GM18868 (cell line): ENCODE measurements around the gene CPSF3.

Experiments
- ATAC-seq: cut with Tn5 transposase; IDR thresholded peaks from one replicate; pipeline ENCODE4 v1.9.1; 2021; ENCODE audit warnings: mild to moderate bottlenecking, moderate library complexity; ENCODE audit not compliant: unreplicated experiment

Gene CPSF3

DNA sequence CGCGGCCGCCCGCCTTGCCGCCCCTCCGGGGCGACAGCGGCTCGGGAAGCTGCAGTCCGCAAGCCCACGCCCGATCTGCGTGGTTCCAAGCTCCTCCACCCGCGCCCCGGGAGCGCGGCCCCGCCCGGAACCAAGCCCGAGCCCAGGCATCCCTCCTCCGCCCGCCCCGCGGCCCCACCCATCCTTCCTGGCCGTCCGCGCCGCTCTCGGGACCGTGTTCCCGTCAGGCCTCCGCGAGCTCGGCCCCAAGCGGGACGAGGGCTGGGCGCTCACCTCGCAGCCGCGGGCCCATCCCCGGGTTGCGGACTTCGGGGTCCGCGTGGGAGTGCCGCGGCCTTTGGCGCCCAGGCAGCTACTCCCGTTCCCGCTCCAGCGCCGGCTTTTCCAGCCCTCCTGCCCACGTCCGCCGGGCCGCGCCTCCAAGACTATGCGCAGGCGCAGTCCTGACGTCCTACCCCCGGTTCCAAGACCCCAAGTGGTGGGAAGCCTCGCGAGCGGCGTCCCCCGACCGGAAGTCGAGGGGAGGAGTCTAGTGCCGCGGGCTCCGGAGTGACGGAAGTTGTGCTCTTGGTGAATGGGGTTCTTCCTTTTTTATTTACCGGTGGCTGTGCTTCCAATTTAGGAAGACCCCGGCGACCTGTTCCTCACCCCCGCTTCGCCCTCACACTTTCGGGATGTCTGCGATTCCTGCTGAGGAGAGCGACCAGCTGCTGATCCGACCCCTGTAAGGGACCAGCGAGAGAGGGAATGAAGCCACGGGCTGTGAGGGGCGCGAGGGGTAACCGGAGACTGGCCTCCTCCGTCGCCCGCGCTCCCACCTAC is at the start of gene CPSF3, which contains the start of gene ITGB1BP1:
TSS of gene CPSF3 (plus strand) at position 555 of the 822 bp plus-strand sequence. CDS start at position 675, 120 bp downstream.
TSS of gene ITGB1BP1 (minus strand) at position 429 of the 822 bp plus-strand sequence. CDS start 4,831 bp downstream, outside the sequence.
- ATAC-seq, result peak; percentile 87

DNA sequence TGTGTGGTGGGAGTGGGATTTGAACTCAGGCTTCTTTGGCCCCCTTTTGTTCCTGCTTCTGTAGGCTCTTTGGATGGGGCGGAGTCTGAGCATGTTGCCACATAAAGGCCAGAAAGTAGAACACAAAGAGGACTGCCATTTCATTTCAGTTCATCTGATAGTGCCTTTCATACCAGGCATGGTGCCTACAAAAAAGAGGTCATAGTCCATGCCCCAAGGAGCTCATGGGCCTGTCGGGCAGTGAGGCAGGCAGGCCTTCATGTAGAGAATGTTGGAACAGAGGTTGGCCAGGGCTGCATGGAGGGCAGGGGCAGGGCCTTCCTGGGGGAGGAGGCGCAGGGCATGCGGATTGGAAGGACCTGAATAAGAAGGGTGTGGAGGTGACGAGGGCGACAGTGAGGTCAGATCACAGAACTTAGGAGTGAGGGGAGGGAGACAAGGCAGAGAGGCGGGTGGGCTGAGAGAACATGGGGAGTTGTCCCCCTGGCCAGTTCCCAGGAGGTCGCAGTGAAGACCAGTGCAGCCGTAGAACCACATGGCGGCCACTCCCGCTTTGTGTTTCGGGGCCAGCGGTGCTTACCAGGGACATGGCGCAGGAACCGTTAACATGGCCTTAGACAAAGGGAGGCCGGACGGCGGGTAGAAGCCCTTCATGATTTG is 49.3 kb upstream of the CPSF3 start:
- no peak for ATAC-seq

DNA sequence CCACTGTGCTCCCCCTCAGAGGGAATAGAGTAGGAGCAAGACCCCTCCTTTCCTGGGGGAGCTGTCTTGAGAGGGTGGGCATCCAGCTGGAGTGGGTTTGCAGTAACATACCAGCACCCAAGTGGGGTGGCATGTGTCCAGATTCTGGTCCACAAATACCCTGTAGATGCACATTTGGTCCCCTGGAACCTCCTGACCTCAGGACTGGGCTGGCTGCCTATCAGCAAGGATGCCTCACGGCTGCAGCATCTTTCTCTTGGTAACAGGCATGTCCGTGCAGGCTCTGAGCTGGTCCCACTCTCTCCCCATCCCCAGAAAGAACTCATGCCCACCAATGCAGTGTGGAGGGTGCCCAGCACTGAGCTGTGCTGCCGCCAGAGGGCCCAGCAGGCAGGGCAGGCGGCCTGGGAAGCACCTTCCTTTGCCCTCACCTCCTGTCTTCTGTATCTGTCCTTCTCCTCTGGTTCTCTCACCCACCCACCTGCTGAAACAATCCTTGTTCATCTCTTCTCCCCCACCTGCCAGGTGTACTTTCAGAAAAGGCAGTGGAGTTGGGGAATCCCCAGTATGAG is 47.5 kb upstream of the CPSF3 start:
- ATAC-seq, result peak; percentile 62

DNA sequence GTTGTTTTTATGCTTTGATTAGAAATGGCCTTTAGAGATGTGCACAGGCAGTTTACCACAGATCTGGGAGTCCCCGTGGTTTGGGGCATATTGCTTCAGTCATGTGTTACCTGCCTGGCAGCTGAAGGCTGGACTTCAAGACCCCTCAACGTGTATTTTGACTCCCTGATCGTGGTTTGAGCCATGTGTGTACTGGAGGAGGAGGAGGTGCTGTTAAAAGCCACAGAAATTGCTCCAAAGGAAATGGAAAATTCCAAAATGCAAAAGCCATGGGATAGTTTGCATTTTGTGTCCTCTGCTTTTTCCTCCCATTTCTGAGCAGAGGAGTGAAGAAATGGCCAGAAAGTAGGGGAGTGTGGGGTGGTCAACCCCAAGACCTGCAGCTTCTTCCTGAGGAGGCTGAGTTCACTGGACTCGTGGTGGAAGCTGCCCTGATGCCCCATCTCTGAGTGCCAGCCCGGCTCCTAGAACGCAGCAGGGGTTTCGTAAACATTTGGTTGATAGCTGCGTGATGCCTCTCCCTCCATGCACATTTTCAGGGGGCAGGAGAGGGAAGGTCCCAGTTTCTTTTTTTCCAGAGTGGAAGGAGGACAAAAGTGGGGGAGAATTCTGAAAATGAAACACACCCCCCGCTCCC is 45.9 kb upstream of the CPSF3 start:
- ATAC-seq, result no peak

DNA sequence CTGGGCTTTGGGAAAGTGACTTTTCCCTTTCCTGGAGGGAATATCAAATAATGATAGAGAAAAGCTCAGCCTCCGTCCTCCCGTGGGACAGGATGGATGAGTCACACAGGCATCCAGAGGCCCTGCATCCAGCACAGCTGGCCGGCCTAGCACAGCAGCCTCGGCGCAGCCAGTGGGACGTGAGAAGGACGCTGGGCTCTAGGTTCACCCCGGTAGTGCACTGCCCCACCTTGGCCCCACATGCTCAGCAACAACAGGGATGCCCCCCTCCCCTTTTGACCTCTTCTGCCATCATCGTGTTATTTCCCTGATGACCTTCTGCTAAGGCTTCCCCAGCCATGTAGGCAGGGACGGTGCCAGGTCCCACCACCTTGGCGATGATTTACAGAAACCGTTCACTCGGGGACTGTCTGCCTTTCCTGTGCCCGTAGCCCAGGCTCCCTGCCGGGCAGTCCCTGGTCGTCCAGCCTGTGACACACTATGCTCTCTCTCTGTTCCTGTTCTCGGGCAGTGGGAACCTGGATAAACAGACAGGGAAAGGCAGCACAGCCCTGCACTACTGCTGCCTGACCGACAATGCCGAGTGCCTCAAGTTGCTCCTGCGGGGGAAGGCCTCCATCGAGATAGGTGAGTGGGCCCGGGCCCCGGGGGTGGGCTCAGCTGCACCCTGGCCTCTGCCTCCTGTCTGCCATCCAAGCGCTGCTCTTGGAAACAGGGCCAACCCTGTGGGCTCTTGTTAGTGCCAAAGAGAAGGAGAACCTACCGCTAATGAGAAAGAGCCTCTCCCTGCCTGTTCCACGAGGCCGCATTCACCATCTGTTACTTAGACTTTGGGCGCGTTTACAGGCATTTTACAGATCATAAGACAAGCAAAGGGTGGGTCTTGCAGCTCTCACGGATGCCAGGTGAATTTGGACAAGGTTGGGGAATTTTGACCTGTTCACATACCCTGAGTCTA is 44.7 kb upstream of the CPSF3 start:
- no peak for ATAC-seq

DNA sequence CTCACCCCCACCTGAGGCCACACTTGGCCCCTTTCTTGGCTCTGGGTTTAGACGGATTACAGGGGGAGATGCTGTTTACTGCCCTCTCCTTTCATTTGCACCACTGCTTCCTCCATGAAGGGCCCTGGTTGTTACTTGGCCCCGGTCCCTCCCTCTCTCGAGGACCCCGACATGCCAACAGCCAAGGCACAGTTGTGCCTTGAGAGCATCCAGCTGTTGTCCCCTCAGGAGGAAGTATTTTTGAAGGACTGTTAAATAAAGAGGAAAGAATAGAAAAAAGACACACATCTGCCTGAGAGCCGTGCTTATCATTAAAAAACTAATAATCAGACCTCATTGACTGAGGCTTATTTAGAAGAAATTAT is 44.1 kb upstream of the CPSF3 start:
- no peak for ATAC-seq

DNA sequence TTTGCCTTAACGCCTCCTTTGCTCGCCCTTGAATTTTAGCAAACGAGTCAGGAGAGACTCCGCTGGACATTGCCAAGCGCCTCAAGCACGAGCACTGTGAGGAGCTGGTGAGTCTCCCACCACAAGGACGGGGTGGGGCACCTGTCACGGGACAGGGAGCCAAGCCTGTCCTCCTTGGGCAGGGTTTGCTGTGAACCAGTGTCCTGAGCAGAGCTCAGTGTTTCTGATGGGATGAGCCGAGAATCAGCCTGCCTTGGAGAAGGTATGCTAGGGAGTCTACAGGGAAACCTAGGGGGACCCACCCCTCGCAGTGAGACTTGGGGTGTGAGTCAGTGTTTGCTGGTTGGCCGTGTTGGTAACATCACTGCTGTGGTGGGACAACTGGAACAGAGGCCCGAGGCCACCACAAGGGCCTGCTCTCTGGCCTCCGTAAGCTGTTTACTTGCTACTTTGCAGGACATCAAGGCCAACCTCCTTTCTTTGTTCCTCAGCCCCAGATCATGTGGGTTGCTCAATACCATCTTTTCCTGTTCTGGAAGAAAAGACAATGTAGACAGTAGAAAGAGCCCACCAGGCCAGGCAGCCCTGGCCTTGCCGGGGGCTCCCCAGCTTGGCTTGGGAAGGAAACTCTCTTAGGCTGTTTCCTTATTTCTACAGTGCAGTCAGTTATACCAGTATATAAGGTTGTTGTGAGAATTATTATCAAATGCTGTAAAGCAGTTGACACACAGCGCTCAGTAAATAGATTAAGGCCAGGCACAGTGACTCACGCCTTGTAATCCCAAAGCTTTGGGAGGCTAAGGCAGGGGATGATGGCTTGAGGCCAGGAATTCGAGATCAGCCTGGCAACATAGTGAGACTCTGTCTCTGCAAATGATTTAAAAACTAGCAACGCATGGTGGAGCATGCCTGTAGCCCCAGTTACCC is 42.5 kb upstream of the CPSF3 start:
- ATAC-seq, result no peak

DNA sequence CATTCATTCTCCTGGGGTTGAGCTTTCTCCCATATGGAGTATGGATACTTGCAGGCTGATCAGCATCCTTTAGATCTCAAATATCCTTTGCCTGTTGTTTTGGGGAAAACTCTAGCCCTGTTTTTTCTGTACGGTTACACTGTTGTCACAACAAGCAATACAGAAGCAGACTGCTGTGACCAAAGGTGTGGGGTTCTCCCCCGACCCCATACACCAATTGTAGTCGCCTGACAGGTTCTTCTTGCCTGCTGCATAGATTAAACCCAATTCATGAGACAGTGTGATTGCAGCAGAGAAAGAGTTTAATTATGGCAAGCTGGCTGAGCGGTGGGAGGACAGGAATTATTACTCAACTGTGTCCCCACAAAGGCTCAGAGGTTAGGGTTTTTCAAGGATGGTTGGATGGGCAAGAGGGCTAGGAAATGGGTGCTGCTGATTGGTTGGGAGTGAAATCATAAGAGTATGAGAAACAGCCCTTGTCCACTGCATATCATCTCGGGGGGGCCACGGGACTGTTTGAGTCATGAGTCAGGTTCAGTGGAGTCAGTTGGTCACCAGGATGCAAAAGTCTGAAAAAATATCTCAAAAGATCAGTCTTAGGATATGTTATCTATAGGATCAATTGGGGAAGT is 40.7 kb upstream of the CPSF3 start:
- ATAC-seq, result no peak

DNA sequence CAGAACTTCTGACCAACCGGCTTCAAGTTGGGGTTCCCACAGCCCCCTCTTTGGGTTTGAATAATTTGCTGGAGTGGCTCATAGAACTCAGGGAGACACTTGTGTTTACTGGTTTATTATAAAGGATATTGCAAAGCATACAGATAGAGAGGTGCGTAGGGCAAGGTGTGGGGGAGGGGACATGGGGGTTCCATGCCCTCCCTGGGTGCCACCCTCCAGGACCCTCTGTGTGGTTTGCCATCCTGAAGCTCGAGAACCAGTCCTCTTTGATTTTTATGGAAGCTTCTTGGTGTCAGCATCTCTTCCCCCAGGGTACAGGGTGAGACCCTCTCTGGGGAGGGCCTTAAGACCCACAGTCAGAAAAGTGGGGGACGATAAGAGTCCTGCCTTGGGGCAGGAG is 38.9 kb upstream of the CPSF3 start:
- ATAC-seq, result no peak

DNA sequence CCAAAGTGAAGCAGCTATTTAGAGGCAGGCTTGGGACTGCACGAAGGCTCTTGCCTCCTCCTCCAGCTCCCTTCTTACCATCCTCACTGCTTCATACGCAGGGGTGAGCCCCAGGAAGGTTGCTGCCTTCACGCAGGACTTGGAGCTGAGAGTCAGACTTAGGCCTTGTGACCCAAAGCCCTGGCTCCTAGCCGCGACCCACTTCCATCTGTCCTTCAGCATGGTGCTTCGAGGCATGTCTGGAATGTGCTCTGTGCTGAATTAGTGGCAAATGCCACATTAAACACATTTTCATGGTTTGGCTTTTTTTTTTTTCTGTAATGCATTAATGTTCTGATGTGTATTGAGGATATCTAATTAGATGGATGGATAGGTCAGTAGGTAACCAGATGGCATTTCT is 37.6 kb upstream of the CPSF3 start:
- ATAC-seq, result no peak

DNA sequence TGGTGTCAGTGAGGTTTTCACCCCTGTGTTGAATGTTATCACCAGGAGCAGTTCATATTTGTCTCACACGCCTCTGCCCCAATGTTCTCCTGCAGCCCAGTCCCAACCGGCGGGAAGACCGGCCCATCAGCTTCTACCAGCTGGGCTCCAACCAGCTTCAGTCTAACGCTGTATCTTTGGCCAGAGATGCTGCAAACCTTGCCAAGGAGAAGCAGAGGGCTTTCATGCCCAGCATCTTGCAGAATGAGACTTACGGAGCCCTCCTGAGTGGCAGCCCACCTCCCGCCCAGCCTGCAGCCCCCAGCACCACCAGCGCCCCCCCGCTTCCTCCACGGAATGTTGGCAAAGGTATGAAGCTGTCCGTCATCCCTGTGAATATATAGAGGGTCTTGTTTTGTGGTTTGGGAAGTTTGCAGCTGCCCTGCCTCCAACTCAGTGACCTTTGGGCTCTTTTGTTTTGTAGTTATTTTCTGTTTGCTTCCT is 35.2 kb upstream of the CPSF3 start:
- ATAC-seq, result no peak

DNA sequence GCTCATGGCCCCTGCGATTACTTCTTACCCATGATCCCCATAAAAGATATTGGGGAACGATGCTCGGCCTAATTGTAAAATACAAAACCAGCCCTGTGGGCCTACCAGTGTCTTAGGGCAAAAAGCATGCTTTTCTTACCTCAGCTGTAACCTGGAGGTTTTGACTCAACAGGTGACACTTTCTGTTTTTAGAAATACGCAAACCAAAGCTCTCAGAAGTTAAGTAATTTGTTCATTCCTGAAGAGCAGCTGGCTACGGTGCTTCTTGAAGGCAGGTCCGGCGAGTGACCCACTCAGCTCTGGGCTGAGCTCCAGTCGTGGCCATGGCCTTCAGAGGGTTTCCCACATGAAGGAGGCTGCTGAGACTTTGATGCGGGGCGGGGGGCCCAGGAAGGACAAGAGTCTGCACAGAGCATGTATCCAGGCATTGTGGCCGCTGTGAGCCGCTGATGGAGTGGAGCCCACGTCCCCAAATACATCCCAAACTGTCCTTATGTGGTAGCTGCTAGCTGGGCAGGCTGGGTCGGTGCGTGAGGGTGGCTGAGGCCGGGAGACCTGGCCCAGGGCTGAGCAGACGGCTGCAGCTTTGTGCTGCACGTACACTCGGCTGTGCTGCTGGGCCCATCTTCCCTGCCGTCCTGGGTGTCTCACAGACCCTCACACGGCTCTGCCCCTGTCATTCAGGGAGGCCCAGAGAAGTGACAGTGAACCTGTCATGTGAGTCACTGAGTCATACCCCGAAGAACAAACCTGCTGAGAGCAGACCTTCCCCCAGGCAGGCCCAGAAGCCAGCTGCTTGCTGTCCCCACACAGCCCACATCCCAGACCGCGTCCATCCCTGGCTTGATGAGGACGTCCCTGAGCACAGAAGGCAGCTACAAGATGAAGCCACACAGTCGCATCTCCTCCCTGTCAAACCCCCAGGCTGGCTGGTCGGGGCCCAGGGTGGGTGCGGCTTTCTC is 34.2 kb upstream of the CPSF3 start:
- ATAC-seq, result no peak

DNA sequence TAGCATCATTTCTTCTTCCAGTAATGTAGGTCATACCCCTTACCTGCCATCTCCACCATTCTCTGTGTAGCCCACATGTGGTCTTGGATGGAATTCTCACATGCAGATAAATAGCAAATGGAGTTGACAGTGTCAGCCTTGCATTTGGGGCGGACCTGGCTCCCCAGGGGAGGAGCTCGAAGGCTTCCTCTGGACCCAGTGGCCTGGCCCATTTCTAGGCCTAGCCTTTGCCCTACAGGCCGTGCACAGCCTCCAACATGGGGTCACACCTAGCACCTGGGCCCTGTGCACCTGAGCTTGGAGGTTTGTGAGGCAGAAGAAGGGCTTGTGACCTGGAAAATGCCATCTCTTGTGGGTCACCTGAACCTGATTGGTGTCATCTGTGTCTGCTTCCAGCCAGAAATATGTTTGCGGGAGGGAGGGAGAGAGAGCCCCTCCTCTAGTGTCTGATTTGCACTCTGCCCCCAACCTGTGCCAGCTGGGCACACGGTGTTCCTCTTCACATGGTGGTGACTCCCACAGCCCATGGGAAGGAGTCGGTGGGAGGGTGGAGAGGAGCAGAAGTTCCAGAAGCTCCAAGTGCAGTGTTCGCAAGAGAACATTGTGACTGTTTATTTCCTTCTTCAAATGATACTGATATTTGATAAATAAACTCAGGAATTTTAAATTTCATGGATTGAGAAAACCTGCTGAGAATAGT is 33.2 kb upstream of the CPSF3 start:
- no peak for ATAC-seq

DNA sequence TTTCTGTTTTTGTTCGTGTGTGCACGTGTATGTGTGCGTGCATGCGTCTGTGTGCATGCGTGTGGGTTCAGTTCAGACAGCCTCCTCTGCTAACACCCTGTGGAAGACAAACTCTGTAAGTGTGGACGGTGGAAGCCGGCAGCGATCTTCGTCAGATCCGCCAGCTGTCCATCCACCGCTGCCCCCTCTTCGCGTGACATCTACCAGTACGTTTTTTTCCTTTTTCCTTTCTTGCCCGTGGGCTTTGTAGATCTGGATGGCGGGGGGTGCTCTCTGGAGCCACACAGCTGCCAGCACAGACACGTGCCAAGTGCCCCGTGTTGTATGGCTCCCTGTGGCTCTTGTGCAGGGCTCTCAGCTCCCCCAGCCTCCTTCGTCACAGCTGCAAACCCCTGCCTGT is 32.5 kb upstream of the CPSF3 start:
- no peak for ATAC-seq

DNA sequence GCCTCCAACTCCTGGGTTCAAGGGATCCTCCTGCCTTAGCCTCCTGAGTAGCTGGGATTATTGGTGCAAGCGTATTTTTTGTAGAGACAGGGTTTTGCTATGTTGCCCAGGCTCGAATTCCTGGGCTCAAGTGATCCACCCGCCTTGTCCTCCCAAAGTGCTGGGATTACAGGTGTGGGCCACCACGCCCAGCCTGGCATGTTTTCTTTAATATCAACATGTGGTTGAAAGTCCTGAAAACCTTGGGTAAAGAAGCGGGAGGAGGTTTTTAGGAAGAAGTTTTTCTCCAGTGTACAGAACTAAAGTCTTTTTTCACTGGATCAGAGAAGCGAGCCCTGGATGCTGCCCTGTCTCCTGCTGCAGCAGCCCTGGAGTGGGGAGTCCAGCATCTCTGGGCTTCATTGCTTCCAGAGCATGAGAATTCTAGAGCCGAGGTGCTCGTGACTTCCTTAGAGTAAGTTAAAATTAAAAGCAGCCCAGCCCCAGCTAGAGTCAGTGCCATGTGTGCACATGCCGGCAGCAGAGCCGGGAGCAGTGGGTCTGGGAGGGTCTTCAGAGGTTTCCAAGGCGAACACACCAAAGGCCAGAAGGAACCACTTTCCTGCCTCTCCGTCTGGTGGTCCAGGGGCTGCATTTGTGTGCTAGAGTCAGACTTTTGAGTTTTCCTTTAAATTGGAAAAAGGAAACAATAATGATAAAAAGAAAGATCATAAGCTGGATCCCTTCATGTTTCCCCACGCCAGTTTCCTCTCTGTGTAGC is 31.3 kb upstream of the CPSF3 start:
- no peak for ATAC-seq
